ENCODE data around the gene SPAG5. TPM values are rescaled to one million over a fixed set of nuclear protein-coding genes. Genes with fewer than 3 reads are reported as not detected.

The SPAG5 gene
- total RNA-seq, 1 donor from 2014 or later, result 88.3 TPM

DNA sequence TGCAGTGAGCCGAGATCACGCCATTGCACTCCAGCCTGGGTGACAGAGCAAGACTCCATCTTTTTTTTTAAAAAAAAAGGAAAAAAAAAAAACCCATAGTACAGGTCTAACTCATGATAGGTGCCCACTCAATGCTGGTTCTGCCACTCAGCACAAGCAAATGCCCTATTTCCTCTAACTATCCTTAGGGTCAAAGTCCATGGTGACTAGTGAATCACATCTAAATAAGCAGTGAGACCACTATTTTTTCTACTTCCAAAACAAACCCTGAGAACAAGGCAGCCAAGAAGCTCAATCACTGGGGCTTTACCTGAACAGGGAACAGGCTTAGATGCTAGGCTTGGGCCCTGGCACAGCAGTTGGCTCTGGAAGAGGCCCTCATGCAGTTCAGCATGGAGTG lies 42.8 kb upstream of the SPAG5 start:
- Mint-ChIP-seq H3K4me1 (ENCODE audit: unreplicated experiment) (peaks cover 17% of the 10 kb centered on the region), H3K27ac (no peak overlapping the region)

DNA sequence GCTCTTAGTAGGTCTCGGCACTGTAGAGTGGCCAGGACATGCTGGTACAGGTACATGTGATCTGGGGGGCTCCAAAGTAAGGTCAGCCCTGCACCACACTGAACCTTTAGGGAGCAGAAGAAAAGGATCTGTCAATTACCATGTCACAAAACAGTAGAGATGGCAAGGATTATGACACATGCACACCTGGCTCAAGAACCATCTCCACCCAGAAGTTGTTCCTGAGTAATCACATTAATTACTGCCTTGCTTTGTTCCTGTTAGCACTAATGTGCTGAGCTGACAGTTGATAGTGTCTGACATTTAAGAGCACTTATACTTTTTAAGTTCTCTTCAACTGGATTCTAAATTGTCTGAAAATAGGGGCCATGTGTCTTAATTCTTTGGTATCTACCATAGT lies 36.7 kb upstream of the SPAG5 start:
- no peak for DNase-seq (ENCODE audit: extremely low spot score, unreplicated experiment)
- Mint-ChIP-seq H3K27ac (no peak overlapping the region), H3K4me1 (ENCODE audit: unreplicated experiment) (no peaks in the 10 kb centered on the region), H3K36me3 (peaks cover 57% of the 10 kb centered on the region), H3K27me3 (no peaks in the 10 kb centered on the region), H3K4me3 (no peak overlapping the region), H3K9me3 (no peaks in the 10 kb centered on the region)
- TF ChIP-seq, protein P1, sequence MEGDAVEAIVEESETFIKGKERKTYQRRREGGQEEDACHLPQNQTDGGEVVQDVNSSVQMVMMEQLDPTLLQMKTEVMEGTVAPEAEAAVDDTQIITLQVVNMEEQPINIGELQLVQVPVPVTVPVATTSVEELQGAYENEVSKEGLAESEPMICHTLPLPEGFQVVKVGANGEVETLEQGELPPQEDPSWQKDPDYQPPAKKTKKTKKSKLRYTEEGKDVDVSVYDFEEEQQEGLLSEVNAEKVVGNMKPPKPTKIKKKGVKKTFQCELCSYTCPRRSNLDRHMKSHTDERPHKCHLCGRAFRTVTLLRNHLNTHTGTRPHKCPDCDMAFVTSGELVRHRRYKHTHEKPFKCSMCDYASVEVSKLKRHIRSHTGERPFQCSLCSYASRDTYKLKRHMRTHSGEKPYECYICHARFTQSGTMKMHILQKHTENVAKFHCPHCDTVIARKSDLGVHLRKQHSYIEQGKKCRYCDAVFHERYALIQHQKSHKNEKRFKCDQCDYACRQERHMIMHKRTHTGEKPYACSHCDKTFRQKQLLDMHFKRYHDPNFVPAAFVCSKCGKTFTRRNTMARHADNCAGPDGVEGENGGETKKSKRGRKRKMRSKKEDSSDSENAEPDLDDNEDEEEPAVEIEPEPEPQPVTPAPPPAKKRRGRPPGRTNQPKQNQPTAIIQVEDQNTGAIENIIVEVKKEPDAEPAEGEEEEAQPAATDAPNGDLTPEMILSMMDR (conservative IDR thresholded peaks at IDR 0.05), result no peak

More for the DNA sequence above, 42.8 kb upstream of the SPAG5 start:
- H3K36me3 Mint-ChIP-seq, result peaks cover 42% of the 10 kb centered on the region
- H3K27me3 Mint-ChIP-seq, result no peaks in the 10 kb centered on the region
- H3K9me3 Mint-ChIP-seq, result no peaks in the 10 kb centered on the region
- DNase-seq (ENCODE audit: extremely low spot score, unreplicated experiment), result no peak
- H3K4me3 Mint-ChIP-seq, result no peak overlapping the region
- TF ChIP-seq, protein P1 (conservative IDR thresholded peaks at IDR 0.05), result no peak

DNA sequence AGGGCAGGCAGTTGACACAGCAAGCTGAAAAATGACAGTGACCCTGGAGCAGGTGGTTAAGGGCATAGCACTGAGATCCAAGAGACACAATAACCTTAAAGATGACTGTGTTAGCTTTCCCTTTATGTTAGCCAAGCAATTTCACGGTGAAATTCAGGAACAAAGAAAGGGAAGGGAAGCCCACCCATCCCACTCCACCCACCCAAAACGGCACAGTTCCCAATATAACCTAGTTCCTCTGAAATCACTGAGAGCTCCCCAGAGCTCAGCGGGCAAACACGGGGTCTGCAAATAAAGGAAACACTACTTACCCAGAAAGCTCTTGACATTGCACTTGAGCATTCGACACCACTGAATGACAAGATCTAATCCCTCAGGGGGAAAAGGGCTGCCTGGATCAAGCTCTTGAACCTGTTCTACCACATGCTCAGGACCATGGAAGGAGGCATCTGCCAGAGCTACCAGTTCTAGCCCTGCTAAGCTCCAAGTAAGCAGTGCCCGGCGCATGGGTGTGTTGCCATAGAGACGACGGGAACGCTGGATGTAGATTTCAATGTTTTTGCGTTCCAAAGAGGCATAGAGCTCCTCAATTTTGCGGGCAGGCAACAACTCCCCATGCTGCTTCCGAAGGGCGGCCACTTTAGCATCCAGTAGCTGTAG lies 35.5 kb upstream of the SPAG5 start:
- Mint-ChIP-seq H3K4me3 (no peak overlapping the region), H3K4me1 (ENCODE audit: unreplicated experiment) (no peaks in the 10 kb centered on the region), H3K27ac (no peak overlapping the region), H3K27me3 (no peaks in the 10 kb centered on the region), H3K9me3 (no peaks in the 10 kb centered on the region), H3K36me3 (peaks cover 50% of the 10 kb centered on the region)
- DNase-seq (ENCODE audit: extremely low spot score, unreplicated experiment), result no peak
- TF ChIP-seq, protein P1 (conservative IDR thresholded peaks at IDR 0.05), result no peak

DNA sequence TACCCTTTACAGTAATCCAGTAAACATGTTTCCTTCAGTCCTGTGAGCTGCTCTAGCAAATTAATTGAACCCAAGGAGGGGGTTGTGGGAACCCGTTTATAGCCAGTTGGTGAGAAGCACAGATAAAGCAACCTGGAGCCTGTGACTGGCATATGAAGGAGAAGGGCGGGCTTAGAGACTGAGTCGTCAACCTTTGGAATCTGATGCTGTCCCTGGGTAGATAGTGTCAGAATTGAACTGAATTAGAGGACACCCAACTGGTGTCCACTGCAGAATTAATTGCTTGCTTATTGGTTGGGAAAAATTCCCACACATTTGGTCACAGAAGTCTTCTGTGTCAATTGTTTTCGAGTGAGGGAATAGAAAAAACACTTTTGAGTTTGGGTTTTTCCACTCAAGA lies 28.0 kb upstream of the SPAG5 start:
- no peak overlapping the region for H3K4me3 Mint-ChIP-seq
- TF ChIP-seq, protein P1 (conservative IDR thresholded peaks at IDR 0.05), result no peak
- H3K27me3 Mint-ChIP-seq, result no peaks in the 10 kb centered on the region
- no peaks in the 10 kb centered on the region for H3K4me1 Mint-ChIP-seq (ENCODE audit: unreplicated experiment)
- peaks cover 23% of the 10 kb centered on the region for H3K36me3 Mint-ChIP-seq
- no peak overlapping the region for H3K27ac Mint-ChIP-seq
- H3K9me3 Mint-ChIP-seq, result no peaks in the 10 kb centered on the region
- no peak for DNase-seq (ENCODE audit: extremely low spot score, unreplicated experiment)

DNA sequence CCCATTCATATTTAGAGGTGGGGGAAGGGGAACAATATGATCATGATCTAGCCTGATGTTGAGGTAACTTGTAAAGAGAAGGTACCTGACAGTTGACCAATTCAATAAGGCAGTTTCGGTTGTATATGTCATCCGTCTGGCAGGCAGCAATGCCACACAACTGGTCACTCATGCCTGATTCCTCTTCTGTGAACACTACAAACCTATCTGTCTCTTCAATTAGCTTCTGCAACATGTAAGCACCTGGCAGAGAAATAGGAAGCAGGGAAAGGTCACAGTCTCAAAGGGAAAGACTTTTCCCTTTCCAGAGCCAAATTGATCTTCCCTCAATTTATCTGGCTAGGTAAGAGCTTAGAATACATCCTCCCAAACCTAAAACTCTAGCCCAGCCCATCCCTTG lies 25.3 kb upstream of the SPAG5 start:
- Mint-ChIP-seq H3K4me1 (ENCODE audit: unreplicated experiment) (no peaks in the 10 kb centered on the region), H3K9me3 (no peaks in the 10 kb centered on the region), H3K27me3 (no peaks in the 10 kb centered on the region), H3K27ac (no peak overlapping the region), H3K4me3 (no peak overlapping the region), H3K36me3 (peaks cover 32% of the 10 kb centered on the region)
- DNase-seq (ENCODE audit: extremely low spot score, unreplicated experiment), result no peak
- TF ChIP-seq, protein P1 (conservative IDR thresholded peaks at IDR 0.05), result no peak
